Measurements from ENCODE around the gene PLCB4.

- TF ChIP-seq CTCF (IDR thresholded peaks at IDR 0.05) = no peak
- no peak for TF ChIP-seq POLR2A (IDR thresholded peaks at IDR 0.05)
These were observed 95.1 kb downstream of the PLCB4 start for GRCh38 chr20:9163995-9164394.
